ENCODE measurements around the gene RUNDC3A.

DNA sequence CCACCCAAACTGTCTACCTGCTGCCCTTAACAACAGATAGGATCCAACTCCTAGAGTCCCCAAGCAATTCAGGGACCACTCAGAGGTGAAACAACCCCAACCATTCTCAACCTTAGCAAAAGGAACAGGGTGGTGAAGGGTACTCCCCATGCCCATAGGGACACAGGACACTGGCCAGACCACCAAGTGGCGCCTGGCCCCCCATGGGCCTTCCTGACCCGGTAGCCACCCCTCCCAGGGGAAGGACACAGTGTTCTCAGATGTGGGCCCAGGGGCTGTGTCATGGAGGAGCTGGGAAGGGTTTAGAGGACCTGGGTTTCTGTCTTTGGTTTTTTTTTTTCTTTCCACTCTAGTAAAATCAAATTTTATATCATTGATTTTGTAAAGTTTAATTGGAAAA, 25.9 kb downstream of the RUNDC3A start:
- TF ChIP-seq, protein P1, sequence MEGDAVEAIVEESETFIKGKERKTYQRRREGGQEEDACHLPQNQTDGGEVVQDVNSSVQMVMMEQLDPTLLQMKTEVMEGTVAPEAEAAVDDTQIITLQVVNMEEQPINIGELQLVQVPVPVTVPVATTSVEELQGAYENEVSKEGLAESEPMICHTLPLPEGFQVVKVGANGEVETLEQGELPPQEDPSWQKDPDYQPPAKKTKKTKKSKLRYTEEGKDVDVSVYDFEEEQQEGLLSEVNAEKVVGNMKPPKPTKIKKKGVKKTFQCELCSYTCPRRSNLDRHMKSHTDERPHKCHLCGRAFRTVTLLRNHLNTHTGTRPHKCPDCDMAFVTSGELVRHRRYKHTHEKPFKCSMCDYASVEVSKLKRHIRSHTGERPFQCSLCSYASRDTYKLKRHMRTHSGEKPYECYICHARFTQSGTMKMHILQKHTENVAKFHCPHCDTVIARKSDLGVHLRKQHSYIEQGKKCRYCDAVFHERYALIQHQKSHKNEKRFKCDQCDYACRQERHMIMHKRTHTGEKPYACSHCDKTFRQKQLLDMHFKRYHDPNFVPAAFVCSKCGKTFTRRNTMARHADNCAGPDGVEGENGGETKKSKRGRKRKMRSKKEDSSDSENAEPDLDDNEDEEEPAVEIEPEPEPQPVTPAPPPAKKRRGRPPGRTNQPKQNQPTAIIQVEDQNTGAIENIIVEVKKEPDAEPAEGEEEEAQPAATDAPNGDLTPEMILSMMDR (IDR thresholded peaks at IDR 0.05) = no peak
- TF ChIP-seq POLR2A (IDR thresholded peaks at IDR 0.05) (no peak), EP300 (IDR thresholded peaks at IDR 0.05) (no peak)
